GM06990 (cell line): ENCODE measurements around the gene MGLL.

ENCODE experiments used
- DNase-seq: peaks from one replicate; pipeline ENCODE4 v3.0.0-alpha.2; 2011; ENCODE audit not compliant: insufficient read length; ENCODE audit errors: extremely low read depth
- H3K27me3 ChIP-seq: replicated peaks from 2 replicates; pipeline ENCODE4 v1.6.0; 2011; ENCODE audit warnings: low read length; ENCODE audit not compliant: control insufficient read depth, insufficient read depth
- H3K36me3 ChIP-seq: 2 replicates; pipeline ENCODE4 v1.5.1; 2011; ENCODE audit warnings: low read length; ENCODE audit not compliant: control insufficient read depth, insufficient read depth
- H3K4me3 ChIP-seq: replicated peaks from 2 replicates; pipeline ENCODE4 v1.5.1; 2011; ENCODE audit warnings: low read depth, mild to moderate bottlenecking, control low read depth, low read length
- TF ChIP-seq, protein P1 (sequence below): IDR thresholded peaks from 2 replicates; pipeline ENCODE4 v1.5.1; 2011; ENCODE audit warnings: low read length, control low read depth, mild to moderate bottlenecking, inconsistent platforms; ENCODE audit not compliant: insufficient read depth, poor library complexity, severe bottlenecking

The MGLL gene

DNA sequence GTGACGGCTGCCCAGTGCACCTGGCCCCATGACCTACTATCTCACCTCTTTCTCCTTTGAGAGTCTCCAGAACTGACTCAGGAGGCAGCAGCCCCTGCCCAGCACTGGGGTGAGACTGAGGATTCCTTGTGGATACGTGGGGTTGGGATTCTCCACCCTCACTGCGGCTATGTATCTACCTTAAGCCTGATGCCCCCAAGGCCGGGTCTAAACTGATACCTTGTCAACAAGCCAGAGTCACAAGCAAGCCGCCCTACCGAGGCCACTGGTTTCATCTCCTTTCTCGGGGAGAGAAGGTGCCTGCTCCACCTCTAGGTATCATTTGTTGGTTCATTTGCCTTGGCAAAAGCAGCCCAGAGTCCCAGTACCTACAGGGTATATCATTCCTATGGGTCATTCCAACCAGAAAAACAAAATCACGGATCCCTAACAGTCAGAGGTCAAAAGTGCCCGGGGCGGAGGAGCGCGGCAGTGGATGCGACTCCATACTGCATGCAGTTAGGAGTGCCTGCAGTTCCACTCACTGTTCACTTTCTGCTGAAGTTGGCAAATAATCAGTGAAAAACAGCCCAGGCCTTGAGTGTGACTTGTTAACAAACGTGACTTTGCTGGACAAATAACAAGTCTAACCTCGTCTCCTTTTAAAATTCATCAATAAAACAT lies 102.0 kb downstream of the MGLL start:
- TF ChIP-seq, protein P1, sequence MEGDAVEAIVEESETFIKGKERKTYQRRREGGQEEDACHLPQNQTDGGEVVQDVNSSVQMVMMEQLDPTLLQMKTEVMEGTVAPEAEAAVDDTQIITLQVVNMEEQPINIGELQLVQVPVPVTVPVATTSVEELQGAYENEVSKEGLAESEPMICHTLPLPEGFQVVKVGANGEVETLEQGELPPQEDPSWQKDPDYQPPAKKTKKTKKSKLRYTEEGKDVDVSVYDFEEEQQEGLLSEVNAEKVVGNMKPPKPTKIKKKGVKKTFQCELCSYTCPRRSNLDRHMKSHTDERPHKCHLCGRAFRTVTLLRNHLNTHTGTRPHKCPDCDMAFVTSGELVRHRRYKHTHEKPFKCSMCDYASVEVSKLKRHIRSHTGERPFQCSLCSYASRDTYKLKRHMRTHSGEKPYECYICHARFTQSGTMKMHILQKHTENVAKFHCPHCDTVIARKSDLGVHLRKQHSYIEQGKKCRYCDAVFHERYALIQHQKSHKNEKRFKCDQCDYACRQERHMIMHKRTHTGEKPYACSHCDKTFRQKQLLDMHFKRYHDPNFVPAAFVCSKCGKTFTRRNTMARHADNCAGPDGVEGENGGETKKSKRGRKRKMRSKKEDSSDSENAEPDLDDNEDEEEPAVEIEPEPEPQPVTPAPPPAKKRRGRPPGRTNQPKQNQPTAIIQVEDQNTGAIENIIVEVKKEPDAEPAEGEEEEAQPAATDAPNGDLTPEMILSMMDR: no peak
- Histone ChIP-seq H3K27me3 (no peaks in the 10 kb centered on the region), H3K4me3 (no peak overlapping the region), H3K36me3 (peaks cover 48% of the 10 kb centered on the region)
- no peak for DNase-seq

DNA sequence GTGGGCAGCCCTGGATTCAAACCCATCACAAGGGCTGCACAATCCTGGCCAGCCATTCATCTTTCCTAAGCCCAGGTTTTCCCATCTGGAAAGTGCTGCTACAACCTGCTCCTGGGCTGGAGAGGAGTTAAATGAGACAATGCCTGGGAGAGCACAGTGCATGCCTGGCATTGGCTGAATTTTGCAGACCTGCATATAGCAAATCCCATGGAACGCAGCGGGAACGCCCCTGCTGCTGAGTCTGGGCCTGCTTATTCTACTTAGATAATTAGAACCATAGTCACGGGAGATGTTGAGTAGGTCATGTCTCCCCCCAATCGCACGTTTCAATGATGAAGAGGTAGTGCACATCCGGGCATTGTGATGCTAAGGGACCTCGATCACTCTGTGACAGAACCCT lies 102.9 kb downstream of the MGLL start:
- Histone ChIP-seq H3K27me3 (no peaks in the 10 kb centered on the region), H3K4me3 (no peak overlapping the region), H3K36me3 (peaks cover 43% of the 10 kb centered on the region)
- DNase-seq: no peak
- TF ChIP-seq, protein P1: no peak

DNA sequence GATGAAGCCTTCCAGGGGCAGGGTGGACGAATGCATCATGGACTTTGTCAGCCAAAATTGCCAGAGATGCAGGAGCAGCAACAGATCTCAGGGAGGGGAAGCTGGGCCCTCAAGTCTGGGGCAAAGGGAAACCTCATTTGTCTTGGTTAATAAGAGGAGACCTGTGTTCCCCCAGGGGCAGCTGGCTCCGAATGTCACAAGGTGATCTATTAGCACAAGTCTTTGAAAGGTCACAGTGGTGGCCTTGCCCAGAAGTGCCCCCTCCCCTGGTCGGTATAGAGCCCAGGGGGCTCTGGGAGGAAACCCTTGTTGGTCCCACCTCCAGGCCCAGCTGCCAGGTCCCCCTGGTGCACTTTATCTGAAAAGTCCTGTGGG lies 103.4 kb downstream of the MGLL start:
- no peak overlapping the region for H3K4me3 ChIP-seq
- no peak for DNase-seq
- TF ChIP-seq, protein P1: no peak
- H3K27me3 ChIP-seq: no peaks in the 10 kb centered on the region
- H3K36me3 ChIP-seq: peaks cover 43% of the 10 kb centered on the region

DNA sequence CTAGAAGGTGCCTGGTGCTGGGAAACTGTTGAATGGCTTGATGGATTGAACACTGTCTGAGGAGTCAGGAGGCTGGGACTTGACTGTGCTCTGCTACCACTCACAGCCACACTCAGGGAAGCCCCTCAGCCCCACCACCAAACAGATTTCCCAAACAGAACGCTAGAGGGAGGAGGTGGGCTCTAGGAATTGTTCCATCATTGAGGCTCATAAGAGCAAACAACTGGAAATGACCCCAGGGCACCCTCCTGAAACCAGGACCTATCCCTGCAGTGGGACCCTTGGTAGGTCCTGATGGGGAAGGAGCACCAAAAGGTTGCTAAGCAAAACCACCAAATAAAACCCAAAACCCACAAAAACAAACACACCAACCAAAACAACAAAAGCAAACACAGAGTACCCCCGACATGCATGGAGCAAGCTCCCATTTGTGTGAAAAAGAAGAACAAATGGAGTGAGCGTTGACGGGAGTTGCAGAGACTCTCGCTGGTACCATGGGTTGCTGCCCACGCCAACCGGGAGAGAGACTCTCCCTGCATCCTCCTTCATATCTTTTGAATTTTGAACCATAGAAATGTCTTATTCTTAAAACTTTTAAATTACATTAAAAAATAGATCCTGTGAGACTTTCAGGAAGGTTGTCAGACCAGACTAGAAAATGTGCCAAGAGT lies 103.9 kb downstream of the MGLL start:
- DNase-seq: no peak
- H3K36me3 ChIP-seq: peaks cover 47% of the 10 kb centered on the region

DNA sequence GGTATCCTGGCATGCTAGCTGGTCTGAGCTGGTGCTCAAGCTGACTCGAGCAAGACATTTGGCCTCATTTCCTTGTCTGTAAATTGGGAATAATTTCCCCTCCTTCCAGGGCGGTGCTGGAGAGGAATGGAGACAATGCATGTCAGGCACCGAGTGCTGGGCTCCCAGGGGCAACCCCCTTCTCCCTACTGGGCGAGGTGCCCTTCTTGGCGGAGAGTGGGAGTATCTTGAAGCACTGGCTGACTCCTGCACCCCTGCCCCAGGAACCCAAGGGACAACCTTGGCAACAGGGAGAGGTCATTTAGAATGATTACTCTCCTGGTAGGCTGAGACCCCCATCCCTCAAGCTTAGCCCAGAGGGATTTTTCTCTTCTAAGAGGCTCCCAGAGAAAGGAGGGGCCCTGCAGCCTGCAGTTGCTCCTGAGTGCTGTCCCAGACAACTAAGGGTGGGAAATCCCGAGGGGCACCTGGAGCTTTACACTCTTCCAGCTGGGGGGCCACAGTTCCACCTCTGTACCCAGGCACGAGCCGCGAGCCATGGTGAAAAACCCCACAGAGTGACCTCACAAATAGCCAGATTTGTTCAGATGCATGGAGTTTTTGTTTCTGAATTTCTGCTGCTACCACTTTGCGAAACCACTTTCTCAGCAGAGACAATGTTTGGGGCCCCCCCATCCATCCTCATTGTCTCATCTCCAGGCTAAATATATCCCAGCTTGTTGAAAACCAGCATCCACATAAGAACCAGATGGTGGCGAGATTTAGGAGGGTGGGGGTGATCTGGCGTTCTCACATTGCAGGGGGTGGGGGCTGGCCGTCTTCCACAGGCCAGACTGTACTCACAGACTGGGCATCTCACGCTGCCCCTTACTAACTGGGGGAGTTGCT lies 104.7 kb downstream of the MGLL start:
- Histone ChIP-seq H3K27me3 (no peaks in the 10 kb centered on the region), H3K4me3 (no peak overlapping the region), H3K36me3 (peaks cover 50% of the 10 kb centered on the region)
- DNase-seq: no peak
- TF ChIP-seq, protein P1: no peak

More for the DNA sequence above, 103.9 kb downstream of the MGLL start:
- TF ChIP-seq, protein P1: no peak
- no peaks in the 10 kb centered on the region for H3K27me3 ChIP-seq
- no peak overlapping the region for H3K4me3 ChIP-seq
